ENCODE data around the gene PLPPR3.

The PLPPR3 gene

DNA sequence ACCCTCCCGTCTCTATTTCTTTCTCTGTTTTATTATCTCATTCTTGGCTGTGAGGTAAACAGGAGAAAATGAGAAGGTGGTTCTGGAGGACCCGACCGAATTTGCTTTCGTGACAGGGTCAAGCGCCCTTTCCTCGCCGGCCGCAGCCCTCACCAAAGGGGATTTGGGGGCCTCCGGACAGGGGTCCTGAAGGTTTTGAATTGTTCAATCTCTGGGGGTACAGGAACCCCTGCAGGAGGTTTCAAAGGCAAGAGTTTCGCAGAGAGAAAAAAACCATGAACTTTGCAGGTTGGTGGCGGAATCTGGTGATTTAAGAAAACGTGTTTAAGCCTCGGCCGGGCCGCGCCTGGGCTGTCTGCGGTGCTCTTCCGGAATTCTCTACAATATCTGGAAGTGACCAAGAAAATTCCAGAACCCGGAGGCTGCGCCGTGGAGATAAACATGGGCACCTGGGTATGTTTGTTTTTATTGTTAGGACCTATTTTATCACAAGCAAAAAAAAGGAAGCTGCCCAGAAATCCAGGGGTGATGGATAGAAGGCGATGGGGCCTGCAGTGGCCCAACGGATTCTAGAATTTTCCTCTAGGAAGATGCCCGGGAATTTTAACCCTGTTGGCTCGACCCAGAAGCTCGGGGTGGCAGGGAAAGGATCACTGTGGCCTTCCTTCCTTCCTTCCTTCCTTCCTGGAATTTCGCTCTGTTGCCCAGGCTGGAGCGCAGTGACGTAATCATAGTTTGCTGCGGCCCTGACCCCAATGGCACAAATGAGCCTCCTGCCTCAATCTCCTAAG is 38.7 kb downstream of the PLPPR3 start:
- TF ChIP-seq, protein P1, sequence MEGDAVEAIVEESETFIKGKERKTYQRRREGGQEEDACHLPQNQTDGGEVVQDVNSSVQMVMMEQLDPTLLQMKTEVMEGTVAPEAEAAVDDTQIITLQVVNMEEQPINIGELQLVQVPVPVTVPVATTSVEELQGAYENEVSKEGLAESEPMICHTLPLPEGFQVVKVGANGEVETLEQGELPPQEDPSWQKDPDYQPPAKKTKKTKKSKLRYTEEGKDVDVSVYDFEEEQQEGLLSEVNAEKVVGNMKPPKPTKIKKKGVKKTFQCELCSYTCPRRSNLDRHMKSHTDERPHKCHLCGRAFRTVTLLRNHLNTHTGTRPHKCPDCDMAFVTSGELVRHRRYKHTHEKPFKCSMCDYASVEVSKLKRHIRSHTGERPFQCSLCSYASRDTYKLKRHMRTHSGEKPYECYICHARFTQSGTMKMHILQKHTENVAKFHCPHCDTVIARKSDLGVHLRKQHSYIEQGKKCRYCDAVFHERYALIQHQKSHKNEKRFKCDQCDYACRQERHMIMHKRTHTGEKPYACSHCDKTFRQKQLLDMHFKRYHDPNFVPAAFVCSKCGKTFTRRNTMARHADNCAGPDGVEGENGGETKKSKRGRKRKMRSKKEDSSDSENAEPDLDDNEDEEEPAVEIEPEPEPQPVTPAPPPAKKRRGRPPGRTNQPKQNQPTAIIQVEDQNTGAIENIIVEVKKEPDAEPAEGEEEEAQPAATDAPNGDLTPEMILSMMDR (IDR thresholded peaks at IDR 0.05; ENCODE audit: control extremely low read depth, extremely low read depth, low read depth, missing control alignments): no peak
- CTCF ChIA-PET: no interaction called here
- DNase-seq (ENCODE audit: extremely low spot score): no peak
- POLR2A ChIA-PET: no interaction called here

DNA sequence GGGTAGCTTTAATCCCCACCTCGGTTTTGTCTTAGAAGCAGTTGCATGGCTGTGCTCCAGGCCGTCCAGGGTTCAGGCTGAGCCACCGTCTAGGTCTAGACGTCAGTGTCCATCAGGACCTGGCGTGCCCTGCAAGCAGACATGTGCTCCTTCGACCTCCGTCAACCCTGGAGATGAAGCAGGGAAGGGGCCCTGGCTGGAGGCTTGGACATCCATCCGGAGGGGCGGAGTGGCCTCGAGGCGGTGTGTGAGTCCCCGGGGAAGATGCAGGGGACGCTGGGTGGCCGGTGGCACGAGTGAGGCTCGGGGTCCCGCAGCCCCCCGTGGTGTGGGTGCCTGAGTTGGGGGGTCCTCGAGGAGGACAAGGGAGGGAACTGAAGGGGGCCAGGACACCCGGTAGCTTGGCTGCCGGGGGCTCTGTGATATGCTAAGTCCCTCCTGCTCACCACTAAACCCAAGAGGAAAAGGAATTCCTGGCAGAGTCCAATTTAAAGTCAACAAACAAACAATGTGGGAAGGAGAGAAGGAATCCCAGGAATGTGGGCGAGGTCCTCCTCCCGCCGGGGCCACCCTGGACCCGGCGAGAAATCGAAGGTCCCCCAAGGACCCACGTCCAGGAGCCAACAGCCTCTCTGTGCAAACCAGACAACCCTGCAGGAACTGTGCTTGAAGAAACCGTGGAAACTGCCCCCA is 39.4 kb downstream of the PLPPR3 start:
- POLR2A ChIA-PET: no interaction called here
- DNase-seq (ENCODE audit: extremely low spot score): no peak
- CTCF ChIA-PET: no interaction called here
- TF ChIP-seq, protein P1 (IDR thresholded peaks at IDR 0.05; ENCODE audit: control extremely low read depth, extremely low read depth, low read depth, missing control alignments): no peak

DNA sequence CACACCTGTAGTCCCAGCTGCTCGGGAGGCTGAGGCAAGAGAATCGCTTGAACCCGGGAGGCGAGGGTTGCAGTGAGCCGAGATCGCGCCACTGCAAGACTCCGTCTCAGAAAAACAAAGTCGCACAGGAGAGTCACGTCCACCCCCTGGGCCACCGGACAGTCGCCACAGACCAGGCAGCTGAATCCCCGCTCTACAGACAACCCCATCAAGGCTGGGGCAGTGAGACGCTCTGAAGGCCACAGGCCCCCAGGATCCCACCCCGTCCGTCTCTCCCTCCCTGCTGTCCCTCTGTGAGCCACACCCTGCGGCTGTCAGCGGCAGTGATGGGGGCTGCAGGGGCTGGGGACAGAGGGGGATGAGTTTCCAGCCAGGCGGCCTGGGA is 40.0 kb downstream of the PLPPR3 start:
- CTCF ChIA-PET: no interaction called here
- POLR2A ChIA-PET: no interaction called here
- TF ChIP-seq, protein P1 (IDR thresholded peaks at IDR 0.05; ENCODE audit: control extremely low read depth, extremely low read depth, low read depth, missing control alignments): no peak
- DNase-seq (ENCODE audit: extremely low spot score): no peak

DNA sequence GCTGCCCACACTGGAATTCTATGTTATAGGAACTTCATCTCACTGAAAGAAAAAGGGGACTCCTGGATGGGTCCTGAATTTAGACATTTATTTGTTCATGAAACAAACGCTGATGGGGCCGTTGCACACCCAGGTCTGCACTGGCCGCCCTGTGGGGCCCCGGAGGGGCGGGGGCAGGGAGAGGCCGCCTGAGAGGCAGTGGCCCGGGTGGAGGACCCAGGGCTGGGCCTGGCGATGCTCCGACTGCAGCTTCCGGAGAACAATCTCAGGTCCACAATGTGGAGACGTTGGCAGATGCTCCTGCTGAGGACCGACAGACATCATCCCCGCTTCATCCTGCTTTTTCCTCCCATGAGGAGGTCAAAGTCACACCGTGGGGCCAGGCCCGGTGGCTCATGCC is 40.8 kb downstream of the PLPPR3 start:
- POLR2A ChIA-PET: interaction anchor here (0.6 kb wide), 1 partner anchor 100 kb away, joined by 5 read pairs; no protein-coding TSS in a partner anchor
- TF ChIP-seq, protein P1 (IDR thresholded peaks at IDR 0.05; ENCODE audit: control extremely low read depth, extremely low read depth, low read depth, missing control alignments): no peak
- no peak for DNase-seq (ENCODE audit: extremely low spot score)
- CTCF ChIA-PET: no interaction called here

DNA sequence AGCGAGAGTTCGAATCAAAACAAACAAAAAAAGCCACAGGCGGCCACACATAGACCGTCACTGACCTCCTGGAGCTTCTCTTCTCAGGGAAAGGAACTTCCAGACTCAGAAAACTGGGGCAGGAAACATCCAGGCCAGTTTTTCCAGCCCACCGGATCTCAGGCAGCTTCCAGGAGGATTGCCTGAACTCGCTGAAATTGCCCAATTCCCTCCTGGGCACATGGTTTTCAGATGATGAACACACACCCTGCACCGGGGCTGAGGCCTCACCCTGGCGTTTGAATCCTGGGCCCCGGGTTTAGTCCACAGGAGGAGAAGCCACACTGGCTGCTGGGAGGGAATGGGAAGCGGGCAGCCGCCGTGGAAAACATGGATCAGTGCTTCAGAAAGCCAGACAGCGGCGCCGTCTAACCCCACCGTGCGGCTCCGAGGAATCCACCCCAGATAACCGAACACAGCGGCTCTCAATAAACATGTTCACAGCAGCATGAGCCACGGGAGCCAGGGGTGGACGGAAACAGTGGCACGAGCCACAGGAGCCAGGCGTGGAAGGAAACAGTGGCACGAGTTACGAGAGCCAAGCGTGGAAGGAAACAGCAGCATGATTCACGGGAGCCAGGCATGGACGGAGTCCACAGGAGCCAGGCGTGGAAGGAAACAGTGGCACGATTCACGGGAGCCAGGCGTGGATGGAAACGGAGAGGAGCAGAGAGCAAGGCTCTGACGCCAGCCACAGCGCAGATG is 42.7 kb downstream of the PLPPR3 start:
- DNase-seq (ENCODE audit: extremely low spot score): no peak
- TF ChIP-seq, protein P1 (IDR thresholded peaks at IDR 0.05; ENCODE audit: control extremely low read depth, extremely low read depth, low read depth, missing control alignments): no peak
- CTCF ChIA-PET: no interaction called here
- POLR2A ChIA-PET: no interaction called here

DNA sequence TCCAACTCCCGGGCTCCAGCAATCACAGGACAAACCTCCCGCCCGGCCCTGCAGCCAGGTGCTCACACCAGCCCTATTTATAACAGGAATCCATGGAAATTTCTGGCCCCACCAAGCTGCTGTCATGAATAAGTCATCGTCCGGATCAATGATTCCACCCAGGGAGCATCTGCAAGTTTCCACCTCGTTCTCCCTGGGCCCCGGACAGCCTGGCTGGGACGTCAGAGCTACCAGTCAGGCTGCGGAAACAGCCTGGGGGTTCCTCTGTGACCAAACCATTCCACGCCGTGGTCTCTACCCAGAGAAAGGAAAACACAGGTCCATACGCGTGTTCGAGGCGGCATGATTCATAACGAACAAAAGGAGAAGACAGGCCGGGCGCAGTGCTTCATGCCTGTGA is 45.2 kb downstream of the PLPPR3 start:
- POLR2A ChIA-PET: no interaction called here
- CTCF ChIA-PET: no interaction called here
- DNase-seq (ENCODE audit: extremely low spot score): no peak
- TF ChIP-seq, protein P1 (IDR thresholded peaks at IDR 0.05; ENCODE audit: control extremely low read depth, extremely low read depth, low read depth, missing control alignments): no peak
